ENCODE measurements around the gene GALNT13.

GRCh38 chr2:154193246-154193645 lies 321.5 kb downstream of the GALNT13 start:
- TF ChIP-seq CTCF (conservative IDR thresholded peaks at IDR 0.05; ENCODE audit: low read length) (no peak), EZH2phosphoT487 (IDR thresholded peaks at IDR 0.05; ENCODE audit: borderline replicate concordance, low read depth, low read length) (no peak)

Measured in OCI-LY7 (cell line).